Measurements from ENCODE around the gene WWOX. TPM values are rescaled to one million over a fixed set of nuclear protein-coding genes. Genes with fewer than 3 reads are reported as not detected.
A peak's percentile ranks its signal among the peaks of the same experiment; 100 is the strongest.

The WWOX gene
- total and polyA plus RNA-seq, 2 of the 8 experiments (the other 6 are each of a cell fraction or from before 2014, with no cell fraction given) = 5.4 to 16.7 TPM

DNA sequence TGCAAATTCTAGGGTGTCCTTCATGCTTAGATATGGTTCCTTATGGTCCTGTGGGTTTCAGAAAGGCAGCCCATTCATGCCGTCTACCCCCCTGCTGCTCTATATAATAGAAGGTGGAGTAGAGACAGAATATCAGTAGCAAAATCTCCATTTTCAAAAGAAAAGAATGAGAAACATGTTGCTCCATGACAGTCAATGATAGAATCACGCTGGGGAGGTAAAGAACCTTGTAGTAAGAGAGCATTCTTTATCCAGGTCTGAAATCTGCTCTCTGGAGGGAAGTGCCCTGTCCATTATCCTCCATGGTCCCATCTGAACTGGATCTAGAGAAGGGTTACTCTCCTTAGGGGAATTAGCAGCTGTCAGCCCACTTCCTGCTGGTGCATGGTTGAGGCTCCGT is 272.8 kb downstream of the WWOX start:
- H3K23me2 ChIP-seq (ENCODE audit: low read depth, low read length) = no peaks in the 10 kb centered on the region
- no peaks in the 10 kb centered on the region for H3K79me2 ChIP-seq (ENCODE audit: control insufficient read depth in 1 of 2, insufficient read depth in 2 of 2, low read length in 2 of 2)
- H3K18ac ChIP-seq (ENCODE audit: extremely low read depth, low read length) = no peak overlapping the region
- H3K27ac ChIP-seq (ENCODE audit: low read depth, low read length) = no peak overlapping the region
- H3K4ac ChIP-seq (replicated peaks; ENCODE audit: insufficient read length, low read depth, low read length) = no peak overlapping the region
- H3K9me3 ChIP-seq (ENCODE audit: insufficient read depth in 2 of 2, low read depth in 1 of 2, low read length in 1 of 2) = no peaks in the 10 kb centered on the region
- no peak overlapping the region for H3K56ac ChIP-seq (replicated peaks; ENCODE audit: insufficient read length, low read depth, low read length)
- ChIA-PET POLR2A (ENCODE audit: partially characterized antibody) (no interaction called here), CTCF (ENCODE audit: partially characterized antibody) (interaction anchor here (1.3 to 2.7 kb wide), 2 partner anchors 8 to 63 kb away, joined by 3 to 12 read pairs; no protein-coding TSS in a partner anchor)
- no peak overlapping the region for H2BK20ac ChIP-seq (ENCODE audit: low read length)
- no peak overlapping the region for H4K91ac ChIP-seq (replicated peaks; ENCODE audit: insufficient read length, low read length)
- H4K8ac ChIP-seq (ENCODE audit: extremely low read depth, insufficient read depth, low read length) = no peak overlapping the region
- H2BK5ac ChIP-seq (ENCODE audit: low read depth, low read length) = no peak overlapping the region
- 0 out of 8 replicates have a peak overlapping the region, but pooled peaks of 1 of the 4 experiments have one; percentile 12 for H3K4me3 ChIP-seq (ENCODE audit: extremely low read depth in 1 of 4, insufficient read depth in 2 of 4, low read depth in 3 of 4, low read length in 4 of 4)
- no peak overlapping the region for H2BK120ac ChIP-seq (replicated peaks; ENCODE audit: low read depth, low read length)
- peaks cover 3 to 13% (median 6%) of the 10 kb centered on the region in 4 experiments; a peak in 4 of 7 replicates for H3K4me1 ChIP-seq (replicated peaks in 1 of 4; ENCODE audit: control insufficient read depth in 3 of 4, insufficient read depth in 4 of 4, low read length in 3 of 4)
- H3K9ac ChIP-seq (replicated peaks in 1 of 4; ENCODE audit: extremely low read depth in 1 of 4, low read depth in 3 of 4, low read length in 3 of 4) = no peak overlapping the region
- H3K36me3 ChIP-seq (ENCODE audit: control insufficient read depth in 2 of 4, insufficient read depth in 4 of 4, low read length in 3 of 4) = no peaks in the 10 kb centered on the region
- FAIRE-seq = no peak
- H4K20me1 ChIP-seq (replicated peaks in 1 of 2; ENCODE audit: control insufficient read depth in 1 of 2, insufficient read depth in 2 of 2, low read length in 2 of 2) = no peaks in the 10 kb centered on the region
- no peak overlapping the region for H2BK15ac ChIP-seq (ENCODE audit: low read length)
- no peak overlapping the region for H4K5ac ChIP-seq (ENCODE audit: insufficient read length, low read depth, low read length)
- H2BK12ac ChIP-seq (ENCODE audit: low read depth, low read length) = no peak overlapping the region
- H3K14ac ChIP-seq (ENCODE audit: insufficient read length) = no peak overlapping the region
- peak overlapping the region; percentile 17 to 39; a peak in 2 of 4 replicates for H3K4me2 ChIP-seq (ENCODE audit: insufficient read depth in 1 of 2, low read depth in 2 of 2, low read length in 2 of 2)
- H3K23ac ChIP-seq (ENCODE audit: insufficient read length) = no peak overlapping the region
- H3K27me3 ChIP-seq (replicated peaks in 1 of 4; ENCODE audit: control insufficient read depth in 3 of 4, extremely low read depth in 1 of 4, insufficient read depth in 3 of 4, low read length in 3 of 4) = no peaks in the 10 kb centered on the region; a peak in 1 of 7 replicates
- no peak overlapping the region for H2AFZ ChIP-seq (ENCODE audit: low read length)
- no peaks in the 10 kb centered on the region for H3K79me1 ChIP-seq (ENCODE audit: low read depth, low read length)
- no peak for DNase-seq (ENCODE audit: low read depth in 1 of 2, low spot score in 2 of 2)
- H2AK5ac ChIP-seq (ENCODE audit: low read depth, low read length) = no peak overlapping the region
- WGBS, 2 experiments (ENCODE audit: extremely low coverage in 1 of 2, insufficient coverage in 1 of 2, insufficient read length in 1 of 2, insufficient replicate concordance in 2 of 2, low coverage in 1 of 2, low lambda C conversion rate in 2 of 2, missing lambda C conversion rate in 1 of 2) = 36% methylated on average over 3 of the region's 3 CpGs; no CpG with 5 or more reads in 1 of the 2 experiments
- TF ChIP-seq CEBPB (IDR thresholded peaks at IDR 0.05; ENCODE audit: low read depth, low read length) = no peak
- TF ChIP-seq PHF8 (conservative IDR thresholded peaks at IDR 0.05; ENCODE audit: low read depth, low read length) = no peak
- TF ChIP-seq ZNF274 (IDR thresholded peaks at IDR 0.05; ENCODE audit: borderline replicate concordance, extremely low read depth, low read length) = no peak
- TF ChIP-seq HDAC2 (IDR thresholded peaks at IDR 0.05; ENCODE audit: borderline replicate concordance in 1 of 2, low read depth in 2 of 2, low read length in 2 of 2) = no peak
- no peak for TF ChIP-seq CHD2 (IDR thresholded peaks at IDR 0.05; ENCODE audit: low read length)
- no peak for TF ChIP-seq JUN (IDR thresholded peaks at IDR 0.05; ENCODE audit: low read depth, low read length)
- TF ChIP-seq CREB1 (IDR thresholded peaks at IDR 0.05) = no peak
- TF ChIP-seq CBX8 (IDR thresholded peaks at IDR 0.05; ENCODE audit: borderline replicate concordance, low read depth, low read length) = no peak
- TF ChIP-seq ATF3 (IDR thresholded peaks at IDR 0.05; ENCODE audit: insufficient read depth, low read depth, low read length) = no peak
- no peak for TF ChIP-seq ATF2 (IDR thresholded peaks at IDR 0.05; ENCODE audit: low read length)
- no peak for TF ChIP-seq RAD21 (IDR thresholded peaks at IDR 0.05 in 1 of 2, conservative IDR thresholded peaks at IDR 0.05 in 1 of 2; ENCODE audit: low read depth in 2 of 2, low read length in 2 of 2)

Data from H1 (cell line).